ENCODE results near the gene NSUN2. TPM values are rescaled to one million over a fixed set of nuclear protein-coding genes. Genes with fewer than 3 reads are reported as not detected.
A peak's percentile ranks its signal among the peaks of the same experiment; 100 is the strongest.

The NSUN2 gene
- 60.4 TPM for total RNA-seq
- 10 to 100 TPM; 26.0 to 36.0 (median 26.4) TPM for polyA plus RNA-seq

GRCh38 chr5:6632888-6633468 lies at the start of gene NSUN2, which contains the start of gene SRD5A1:
Gene NSUN2, minus strand, starts transcription at chr5:6633044. Its CDS starts 65 bp downstream, at chr5:6632979.
Gene SRD5A1, plus strand, starts transcription at chr5:6633440. Its CDS starts 137 bp downstream, at chr5:6633577.
- DNase-seq (peak; percentile 90 to 96 (median 96)), ATAC-seq (ENCODE audit: low read depth in 2 of 2) (peak; percentile 85 to 86)
- no peaks in the 10 kb centered on the region for H3K9me3 Mint-ChIP-seq
- peaks cover 27% of the 10 kb centered on the region for H3K36me3 ChIP-seq (ENCODE audit: control insufficient read depth, insufficient read depth, low read length)
- H3K27me3 ChIP-seq (ENCODE audit: control insufficient read depth, insufficient read depth, low read length): no peaks in the 10 kb centered on the region
- H3K9me3 ChIP-seq (ENCODE audit: control insufficient read depth in 2 of 2, low read length in 2 of 2): no peaks in the 10 kb centered on the region
- no peaks in the 10 kb centered on the region for H3K27me3 Mint-ChIP-seq
- peak within 1 kb of the TSS; percentile 90 for H3K4me3 ChIP-seq (ENCODE audit: low read depth, low read length)
- peaks cover 28% of the 10 kb centered on the region for H3K4me1 ChIP-seq (ENCODE audit: control insufficient read depth, insufficient read depth, low read length, poor library complexity, severe bottlenecking)
- peaks cover 26% of the 10 kb centered on the region for H3K36me3 Mint-ChIP-seq
- peak within 1 kb of the TSS; percentile 97 to 100 (median 97) for H3K27ac Mint-ChIP-seq
- H3K4me3 Mint-ChIP-seq: peak within 1 kb of the TSS; percentile 94 to 99 (median 96)
- H3K27ac ChIP-seq (ENCODE audit: insufficient read depth, low read length, poor library complexity, severe bottlenecking): peak within 1 kb of the TSS; percentile 90
- H3K4me1 Mint-ChIP-seq: peaks cover 9 to 70% (median 39%) of the 10 kb centered on the region in 4 donors

- ATAC-seq (ENCODE audit: low read depth in 2 of 2): no peak
- Mint-ChIP-seq H3K4me1 (peaks cover 0 to 6% (median 1%) of the 10 kb centered on the region in 4 donors), H3K4me3 (no peak overlapping the region), H3K27ac (no peak overlapping the region), H3K27me3 (peaks cover 43% of the 10 kb centered on the region), H3K9me3 (peaks cover 0 to 1% (median 0%) of the 10 kb centered on the region in 7 donors), H3K36me3 (no peaks in the 10 kb centered on the region)
- Histone ChIP-seq H3K4me3 (ENCODE audit: low read depth, low read length) (no peak overlapping the region), H3K27ac (ENCODE audit: insufficient read depth, low read length, poor library complexity, severe bottlenecking) (no peak overlapping the region), H3K27me3 (ENCODE audit: control insufficient read depth, insufficient read depth, low read length) (peaks cover 19% of the 10 kb centered on the region), H3K36me3 (ENCODE audit: control insufficient read depth, insufficient read depth, low read length) (no peaks in the 10 kb centered on the region), H3K9me3 (ENCODE audit: control insufficient read depth in 2 of 2, low read length in 2 of 2) (no peaks in the 10 kb centered on the region), H3K4me1 (ENCODE audit: control insufficient read depth, insufficient read depth, low read length, poor library complexity, severe bottlenecking) (peaks cover 5% of the 10 kb centered on the region)
- no peak for DNase-seq
These were observed 49.4 kb upstream of the NSUN2 start for GRCh38 chr5:6682239-6682638.

- H3K36me3 ChIP-seq (ENCODE audit: control insufficient read depth, insufficient read depth, low read length): no peaks in the 10 kb centered on the region
- Mint-ChIP-seq H3K27ac (no peak overlapping the region), H3K4me3 (no peak overlapping the region), H3K4me1 (peaks cover 0 to 4% (median 0%) of the 10 kb centered on the region in 4 donors), H3K9me3 (peaks cover 0 to 3% (median 0%) of the 10 kb centered on the region in 7 donors), H3K36me3 (no peaks in the 10 kb centered on the region), H3K27me3 (peaks cover 39% of the 10 kb centered on the region)
- H3K4me3 ChIP-seq (ENCODE audit: low read depth, low read length): no peak overlapping the region
- peaks cover 1% of the 10 kb centered on the region for H3K4me1 ChIP-seq (ENCODE audit: control insufficient read depth, insufficient read depth, low read length, poor library complexity, severe bottlenecking)
- no peak for DNase-seq
- H3K27me3 ChIP-seq (ENCODE audit: control insufficient read depth, insufficient read depth, low read length): peaks cover 16% of the 10 kb centered on the region
- no peak overlapping the region for H3K27ac ChIP-seq (ENCODE audit: insufficient read depth, low read length, poor library complexity, severe bottlenecking)
- no peaks in the 10 kb centered on the region for H3K9me3 ChIP-seq (ENCODE audit: control insufficient read depth in 2 of 2, low read length in 2 of 2)
- no peak for ATAC-seq (ENCODE audit: low read depth in 2 of 2)
These were observed 48.8 kb upstream of the NSUN2 start for GRCh38 chr5:6681682-6682081.

DNA sequence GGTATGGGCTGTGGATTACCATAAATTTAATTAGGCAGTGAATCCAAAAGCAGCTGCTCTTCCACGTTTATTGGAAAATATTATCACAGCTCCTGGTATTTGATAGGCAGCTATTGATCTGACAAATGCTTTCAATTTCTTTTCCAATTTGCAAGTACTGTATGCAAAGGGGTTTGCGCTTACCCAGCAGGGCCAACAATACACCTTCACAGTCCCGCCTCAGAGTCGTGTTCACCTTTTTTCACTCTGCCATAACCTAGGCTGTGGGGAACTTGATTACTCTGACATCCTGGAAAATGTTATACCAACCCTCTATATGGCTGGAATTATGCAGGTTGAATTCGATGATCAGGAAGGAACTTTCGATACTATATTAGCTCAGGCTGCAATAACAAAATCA lies 48.1 kb upstream of the NSUN2 start:
- Mint-ChIP-seq H3K27me3 (peaks cover 31% of the 10 kb centered on the region), H3K36me3 (no peaks in the 10 kb centered on the region), H3K4me3 (no peak overlapping the region), H3K9me3 (peaks cover 0 to 3% (median 0%) of the 10 kb centered on the region in 7 donors), H3K4me1 (no peaks in the 10 kb centered on the region), H3K27ac (no peak overlapping the region)
- DNase-seq: no peak
- H3K4me1 ChIP-seq (ENCODE audit: control insufficient read depth, insufficient read depth, low read length, poor library complexity, severe bottlenecking): no peaks in the 10 kb centered on the region
- H3K9me3 ChIP-seq (ENCODE audit: control insufficient read depth in 2 of 2, low read length in 2 of 2): no peaks in the 10 kb centered on the region
- no peak overlapping the region for H3K4me3 ChIP-seq (ENCODE audit: low read depth, low read length)
- ATAC-seq (ENCODE audit: low read depth in 2 of 2): no peak
- H3K27me3 ChIP-seq (ENCODE audit: control insufficient read depth, insufficient read depth, low read length): peaks cover 9% of the 10 kb centered on the region
- no peak overlapping the region for H3K27ac ChIP-seq (ENCODE audit: insufficient read depth, low read length, poor library complexity, severe bottlenecking)
- no peaks in the 10 kb centered on the region for H3K36me3 ChIP-seq (ENCODE audit: control insufficient read depth, insufficient read depth, low read length)

GRCh38 chr5:6678385-6678784 lies 45.5 kb upstream of the NSUN2 start:
- Mint-ChIP-seq H3K9me3 (peaks cover 0 to 3% (median 1%) of the 10 kb centered on the region in 7 donors), H3K27ac (no peak overlapping the region), H3K36me3 (no peaks in the 10 kb centered on the region), H3K4me1 (no peaks in the 10 kb centered on the region), H3K4me3 (no peak overlapping the region), H3K27me3 (peaks cover 8% of the 10 kb centered on the region)
- H3K27me3 ChIP-seq (ENCODE audit: control insufficient read depth, insufficient read depth, low read length): peaks cover 2% of the 10 kb centered on the region
- DNase-seq (no peak), ATAC-seq (ENCODE audit: low read depth in 2 of 2) (no peak)
- no peak overlapping the region for H3K4me3 ChIP-seq (ENCODE audit: low read depth, low read length)
- H3K4me1 ChIP-seq (ENCODE audit: control insufficient read depth, insufficient read depth, low read length, poor library complexity, severe bottlenecking): no peaks in the 10 kb centered on the region
- no peaks in the 10 kb centered on the region for H3K36me3 ChIP-seq (ENCODE audit: control insufficient read depth, insufficient read depth, low read length)
- no peak overlapping the region for H3K27ac ChIP-seq (ENCODE audit: insufficient read depth, low read length, poor library complexity, severe bottlenecking)
- H3K9me3 ChIP-seq (ENCODE audit: control insufficient read depth in 2 of 2, low read length in 2 of 2): no peaks in the 10 kb centered on the region

- no peaks in the 10 kb centered on the region for H3K27me3 ChIP-seq (ENCODE audit: control insufficient read depth, insufficient read depth, low read length)
- Mint-ChIP-seq H3K4me3 (no peak overlapping the region), H3K36me3 (peaks cover 5% of the 10 kb centered on the region), H3K4me1 (no peaks in the 10 kb centered on the region), H3K9me3 (peaks cover 0 to 4% (median 1%) of the 10 kb centered on the region in 7 donors), H3K27ac (no peak overlapping the region), H3K27me3 (peaks cover 8% of the 10 kb centered on the region)
- DNase-seq (no peak), ATAC-seq (ENCODE audit: low read depth in 2 of 2) (no peak)
- H3K4me3 ChIP-seq (ENCODE audit: low read depth, low read length): no peak overlapping the region
- no peaks in the 10 kb centered on the region for H3K9me3 ChIP-seq (ENCODE audit: control insufficient read depth in 2 of 2, low read length in 2 of 2)
- H3K4me1 ChIP-seq (ENCODE audit: control insufficient read depth, insufficient read depth, low read length, poor library complexity, severe bottlenecking): no peaks in the 10 kb centered on the region
- no peaks in the 10 kb centered on the region for H3K36me3 ChIP-seq (ENCODE audit: control insufficient read depth, insufficient read depth, low read length)
- no peak overlapping the region for H3K27ac ChIP-seq (ENCODE audit: insufficient read depth, low read length, poor library complexity, severe bottlenecking)
These were observed 43.9 kb upstream of the NSUN2 start for GRCh38 chr5:6676702-6677101.

DNA sequence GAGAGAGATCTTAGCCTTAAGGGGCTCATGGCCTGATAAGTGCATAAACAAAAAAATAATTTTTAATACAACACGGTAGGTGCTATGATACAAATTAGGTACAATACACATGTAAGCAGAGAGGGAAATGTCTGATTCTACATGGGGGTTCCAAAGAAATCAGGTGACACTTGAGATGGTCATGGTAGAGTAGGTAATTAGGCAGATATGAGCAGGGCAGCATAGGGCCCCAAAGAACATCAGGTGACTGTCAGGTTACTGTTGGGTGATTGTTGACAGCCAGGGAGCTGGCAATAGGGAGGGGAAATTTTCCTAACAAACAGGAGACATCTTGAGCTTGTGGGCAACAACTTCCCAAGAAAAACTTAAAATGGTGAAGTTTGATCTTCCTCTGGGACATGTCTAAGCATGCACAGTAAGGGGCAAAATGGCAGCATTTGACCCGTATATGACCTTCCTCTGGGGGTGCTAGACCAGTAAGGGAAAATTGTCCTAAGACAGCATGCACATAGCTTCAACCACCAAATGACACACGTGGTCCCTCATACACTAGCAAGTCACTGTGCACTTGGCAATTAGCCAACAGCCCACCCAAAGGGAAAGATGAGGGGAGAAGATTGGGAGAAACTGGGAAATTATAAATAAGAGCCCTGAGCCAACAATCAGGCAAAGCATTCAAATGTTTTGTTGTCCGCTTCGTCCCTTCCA lies 43.1 kb upstream of the NSUN2 start:
- Mint-ChIP-seq H3K9me3 (peaks cover 0 to 4% (median 1%) of the 10 kb centered on the region in 7 donors), H3K4me3 (no peak overlapping the region), H3K4me1 (no peaks in the 10 kb centered on the region), H3K27me3 (peaks cover 8% of the 10 kb centered on the region), H3K27ac (no peak overlapping the region), H3K36me3 (peaks cover 10% of the 10 kb centered on the region)
- no peak overlapping the region for H3K27ac ChIP-seq (ENCODE audit: insufficient read depth, low read length, poor library complexity, severe bottlenecking)
- no peaks in the 10 kb centered on the region for H3K36me3 ChIP-seq (ENCODE audit: control insufficient read depth, insufficient read depth, low read length)
- no peaks in the 10 kb centered on the region for H3K4me1 ChIP-seq (ENCODE audit: control insufficient read depth, insufficient read depth, low read length, poor library complexity, severe bottlenecking)
- ATAC-seq (ENCODE audit: low read depth in 2 of 2) (no peak), DNase-seq (peak in 1 of 3 donors; percentile 12)
- H3K27me3 ChIP-seq (ENCODE audit: control insufficient read depth, insufficient read depth, low read length): no peaks in the 10 kb centered on the region
- no peaks in the 10 kb centered on the region for H3K9me3 ChIP-seq (ENCODE audit: control insufficient read depth in 2 of 2, low read length in 2 of 2)
- H3K4me3 ChIP-seq (ENCODE audit: low read depth, low read length): no peak overlapping the region

Data from CD4-positive, CD25-positive, alpha-beta regulatory T cell (primary cell).